SJSA1 (cell line): ENCODE data around the gene MACROH2A1. TPM values are rescaled to one million over a fixed set of nuclear protein-coding genes. Genes with fewer than 3 reads are reported as not detected.
"Not testable (repeated sequence)": the region's sequence is repeated elsewhere in the genome, so short reads cannot be mapped to it uniquely, and the experiment has no call there.

Source experiments
- DNase-seq, 2 experiments: peaks; one replicate each; pipeline ENCODE4 v3.0.0-alpha.2; 2015 to 2020; ENCODE audit warnings: low spot score in 2 of 2, low read depth in 1 of 2
- H3K27ac ChIP-seq: fragments of 250-450 bp; sonication (Bioruptor Pico); 2 replicates; pipeline ENCODE4 v1.5.1; 2020; ENCODE audit warnings: mild to moderate bottlenecking, moderate library complexity
- H3K27me3 ChIP-seq: fragments of 250-450 bp; sonication (Bioruptor Pico); replicated peaks from 2 replicates; pipeline ENCODE4 v1.5.1; 2020; ENCODE audit warnings: mild to moderate bottlenecking, moderate library complexity
- H3K36me3 ChIP-seq: fragments of 250-450 bp; sonication (Bioruptor Pico); 2 replicates; pipeline ENCODE4 v1.5.1; 2020; ENCODE audit warnings: mild to moderate bottlenecking
- H3K4me1 ChIP-seq: fragments of 250-450 bp; sonication (Bioruptor Pico); replicated peaks from 2 replicates; pipeline ENCODE4 v1.6.1; 2021; ENCODE audit warnings: mild to moderate bottlenecking
- H3K4me3 ChIP-seq: fragments of 250-450 bp; sonication (Bioruptor Pico); 2 replicates; pipeline ENCODE4 v1.5.1; 2020; ENCODE audit warnings: mild to moderate bottlenecking
- H3K9me3 ChIP-seq: fragments of 250-450 bp; sonication (Bioruptor Pico); replicated peaks from 2 replicates; pipeline ENCODE4 v1.5.1; 2020; ENCODE audit warnings: mild to moderate bottlenecking
- total RNA-seq: library from RNA; depleted of rRNA; stranded (reverse); fragments of >200 nt; shearing (Covaris generic); gene quantifications from 2 replicates; pipeline ENCODE4 v1.2.3, GENCODE V29; 2014

MACROH2A1 gene
- total RNA-seq, 1 experiment from 2014 or later, result 337 TPM

- Histone ChIP-seq H3K9me3 (no peaks in the 10 kb centered on the region), H3K27me3 (no peaks in the 10 kb centered on the region), H3K36me3 (peaks cover 100% of the 10 kb centered on the region), H3K4me3 (no peak overlapping the region), H3K27ac (no peak overlapping the region), H3K4me1 (no peaks in the 10 kb centered on the region; the same call in 1 of the 2 replicates)
- DNase-seq, result no peak
These were observed 25.1 kb downstream of the MACROH2A1 start for GRCh38 chr5:135373736-135374515.

GRCh38 chr5:135372654-135373381 lies 26.2 kb downstream of the MACROH2A1 start:
- peaks cover 3% of the 10 kb centered on the region for H3K4me1 ChIP-seq
- no peaks in the 10 kb centered on the region for H3K9me3 ChIP-seq
- H3K4me3 ChIP-seq, result no peak overlapping the region
- no peak overlapping the region for H3K27ac ChIP-seq
- peaks cover 100% of the 10 kb centered on the region for H3K36me3 ChIP-seq
- no peak for DNase-seq
- no peaks in the 10 kb centered on the region for H3K27me3 ChIP-seq

- Histone ChIP-seq H3K4me1 (peaks cover 14% of the 10 kb centered on the region), H3K27ac (no peak overlapping the region), H3K36me3 (peaks cover 100% of the 10 kb centered on the region), H3K9me3 (no peaks in the 10 kb centered on the region), H3K27me3 (no peaks in the 10 kb centered on the region), H3K4me3 (no peak overlapping the region)
- no peak for DNase-seq
These were observed 27.3 kb downstream of the MACROH2A1 start for GRCh38 chr5:135371622-135372232.

GRCh38 chr5:135369952-135370351 lies 29.1 kb downstream of the MACROH2A1 start:
- Histone ChIP-seq H3K36me3 (peaks cover 100% of the 10 kb centered on the region), H3K4me3 (no peak overlapping the region), H3K27ac (no peak overlapping the region), H3K9me3 (no peaks in the 10 kb centered on the region), H3K4me1 (peaks cover 16% of the 10 kb centered on the region), H3K27me3 (no peaks in the 10 kb centered on the region)
- no peak for DNase-seq

- peaks cover 92% of the 10 kb centered on the region for H3K36me3 ChIP-seq
- no peaks in the 10 kb centered on the region for H3K9me3 ChIP-seq
These were observed 31.5 kb downstream of the MACROH2A1 start for GRCh38 chr5:135367554-135367953.

GRCh38 chr5:135367076-135367475 lies 32.0 kb downstream of the MACROH2A1 start:
- Histone ChIP-seq H3K4me1 (peaks cover 16% of the 10 kb centered on the region), H3K27ac (no peak overlapping the region), H3K27me3 (no peaks in the 10 kb centered on the region), H3K4me3 (no peak overlapping the region), H3K36me3 (peaks cover 91% of the 10 kb centered on the region), H3K9me3 (no peaks in the 10 kb centered on the region)
- DNase-seq, result peak in 1 of 2 experiments; percentile 15

More at GRCh38 chr5:135367554-135367953, 31.5 kb downstream of the MACROH2A1 start:
- H3K4me3 ChIP-seq, result no peak overlapping the region
- no peak overlapping the region for H3K27ac ChIP-seq
- no peaks in the 10 kb centered on the region for H3K27me3 ChIP-seq
- no peak for DNase-seq
- peaks cover 16% of the 10 kb centered on the region for H3K4me1 ChIP-seq

- H3K36me3 ChIP-seq, result peaks cover 91% of the 10 kb centered on the region
- no peak for DNase-seq
- no peaks in the 10 kb centered on the region for H3K9me3 ChIP-seq
- H3K4me3 ChIP-seq, result no peak overlapping the region
- no peak overlapping the region for H3K27ac ChIP-seq
- H3K27me3 ChIP-seq, result no peaks in the 10 kb centered on the region
- peaks cover 21% of the 10 kb centered on the region for H3K4me1 ChIP-seq
These were observed 33.8 kb downstream of the MACROH2A1 start for GRCh38 chr5:135365281-135365680.

- no peak for DNase-seq
- H3K27ac ChIP-seq, result no peak overlapping the region
- peaks cover 26% of the 10 kb centered on the region for H3K4me1 ChIP-seq
- H3K4me3 ChIP-seq, result no peak overlapping the region
- peaks cover 91% of the 10 kb centered on the region for H3K36me3 ChIP-seq
- H3K9me3 ChIP-seq, result no peaks in the 10 kb centered on the region
- no peaks in the 10 kb centered on the region for H3K27me3 ChIP-seq
These were observed 34.4 kb downstream of the MACROH2A1 start for GRCh38 chr5:135364421-135365262.

- not testable (repeated sequence) for DNase-seq, H3K9me3 ChIP-seq, H3K27ac ChIP-seq, H3K4me3 ChIP-seq, H3K27me3 ChIP-seq
- Histone ChIP-seq H3K36me3 (peaks cover 90% of the 10 kb centered on the region), H3K4me1 (peaks cover 29% of the 10 kb centered on the region)
These were observed 35.7 kb downstream of the MACROH2A1 start for GRCh38 chr5:135363342-135363741.

GRCh38 chr5:135362102-135362501 lies 36.9 kb downstream of the MACROH2A1 start:
- no peak for DNase-seq
- H3K36me3 ChIP-seq, result peaks cover 90% of the 10 kb centered on the region
- H3K4me3 ChIP-seq, result no peak overlapping the region
- no peaks in the 10 kb centered on the region for H3K9me3 ChIP-seq
- no peak overlapping the region for H3K27ac ChIP-seq
- H3K4me1 ChIP-seq, result peaks cover 18% of the 10 kb centered on the region
- no peaks in the 10 kb centered on the region for H3K27me3 ChIP-seq

- H3K27ac ChIP-seq, result no peak overlapping the region
These were observed 38.5 kb downstream of the MACROH2A1 start for GRCh38 chr5:135360278-135361274.

GRCh38 chr5:135359374-135360165 lies 39.5 kb downstream of the MACROH2A1 start:
- H3K4me3 ChIP-seq, result no peak overlapping the region
- no peaks in the 10 kb centered on the region for H3K9me3 ChIP-seq
- peaks cover 85% of the 10 kb centered on the region for H3K36me3 ChIP-seq
- no peak overlapping the region for H3K27ac ChIP-seq
- peaks cover 28% of the 10 kb centered on the region for H3K4me1 ChIP-seq
- H3K27me3 ChIP-seq, result no peaks in the 10 kb centered on the region
- peak in 1 of 2 experiments; percentile 21 for DNase-seq

More at GRCh38 chr5:135360278-135361274, 38.5 kb downstream of the MACROH2A1 start:
- Histone ChIP-seq H3K36me3 (peaks cover 88% of the 10 kb centered on the region), H3K9me3 (no peaks in the 10 kb centered on the region), H3K27me3 (no peaks in the 10 kb centered on the region), H3K4me3 (no peak overlapping the region), H3K4me1 (peaks cover 18% of the 10 kb centered on the region)
- DNase-seq, result no peak
